Prostate gland (tissue), 2 donors: ENCODE measurements around the gene RFNG. TPM values are rescaled to one million over a fixed set of nuclear protein-coding genes. Genes with fewer than 3 reads are reported as not detected.

Experiments used
- DNase-seq: peaks from one replicate; pipeline ENCODE4 v3.0.0-alpha.2; 2019; ENCODE audit warnings: low spot score
- H3K27ac ChIP-seq, 2 donors: fragments of 200-600 bp; sonication (generic); 2 replicates each; pipeline ENCODE4 v1.5.1; 2017 to 2019
- H3K27me3 ChIP-seq: fragments of 200-600 bp; sonication (generic); replicated peaks from 2 replicates; pipeline ENCODE4 v1.5.1; 2019; ENCODE audit not compliant: insufficient read depth
- H3K36me3 ChIP-seq, 2 donors: fragments of 200-600 bp; sonication (generic); 1 replicate in 1 of 2; 2 replicates in 1 of 2; pipeline versions ENCODE4 v1.5.1 to v1.8.1; 2017 to 2019
- H3K4me1 ChIP-seq: fragments of 200-600 bp; sonication (generic); replicated peaks from 2 replicates; pipeline ENCODE4 v1.5.1; 2019
- H3K4me3 ChIP-seq, 2 donors: fragments of 200-600 bp; sonication (generic); 2 replicates each; pipeline ENCODE4 v1.5.1; 2017 to 2019
- H3K9me3 ChIP-seq: fragments of 200-600 bp; sonication (generic); 2 replicates; pipeline ENCODE4 v1.5.1; 2017
- POLR2A ChIP-seq: fragments of 450-650 bp; IDR thresholded peaks from one replicate; pipeline ENCODE4 v1.6.1; 2016; ENCODE audit warnings: antibody characterized with exemption, mild to moderate bottlenecking
- POLR2AphosphoS5 ChIP-seq: sonication (generic); formaldehyde crosslinking; IDR thresholded peaks from one replicate; pipeline ENCODE4 v1.6.1; 2017; ENCODE audit warnings: antibody characterized with exemption
- WGBS: methylation state at CpG from one replicate; pipeline ENCODE4 v1.1.5; 2018; 5-methylcytosine and 5-hydroxymethylcytosine counted together
- intact Hi-C: fragments of 100-400 bp; cut with DNase I; formaldehyde crosslinking; loops from one replicate; pipeline ENCODE4 v1.14.2; 2022
- total RNA-seq, 2 donors: library from RNA; depleted of rRNA; stranded (reverse); fragments of >200 nt; gene quantifications; one replicate each; pipeline ENCODE4 v1.1.0, GENCODE V29; 2016
- TF ChIP-seq, protein P1 (sequence below), 4 experiments: fragments of 200-600 bp in 2 of 4; fragments of 450-650 bp in 2 of 4; sonication (generic) in 2 of 4; IDR thresholded peaks; 1 replicate in 3 of 4; 2 replicates in 1 of 4; pipeline ENCODE4 v1.5.1; 2016 to 2019; ENCODE audit warnings: antibody characterized with exemption in 4 of 4, mild to moderate bottlenecking in 2 of 4, moderate library complexity in 2 of 4

The RFNG gene
- total RNA-seq, 2 donors from 2014 or later = 48.8 to 92.7 TPM

- Histone ChIP-seq H3K9me3 (no peaks in the 10 kb centered on the region), H3K36me3 (peaks cover 6 to 10% of the 10 kb centered on the region in 2 donors), H3K27ac (no peak overlapping the region), H3K27me3 (no peaks in the 10 kb centered on the region), H3K4me1 (peaks cover 9% of the 10 kb centered on the region), H3K4me3 (no peak overlapping the region)
- 92% methylated on average over 24 of the region's 24 CpGs for WGBS
- TF ChIP-seq POLR2A = no peak
- TF ChIP-seq, protein P1, sequence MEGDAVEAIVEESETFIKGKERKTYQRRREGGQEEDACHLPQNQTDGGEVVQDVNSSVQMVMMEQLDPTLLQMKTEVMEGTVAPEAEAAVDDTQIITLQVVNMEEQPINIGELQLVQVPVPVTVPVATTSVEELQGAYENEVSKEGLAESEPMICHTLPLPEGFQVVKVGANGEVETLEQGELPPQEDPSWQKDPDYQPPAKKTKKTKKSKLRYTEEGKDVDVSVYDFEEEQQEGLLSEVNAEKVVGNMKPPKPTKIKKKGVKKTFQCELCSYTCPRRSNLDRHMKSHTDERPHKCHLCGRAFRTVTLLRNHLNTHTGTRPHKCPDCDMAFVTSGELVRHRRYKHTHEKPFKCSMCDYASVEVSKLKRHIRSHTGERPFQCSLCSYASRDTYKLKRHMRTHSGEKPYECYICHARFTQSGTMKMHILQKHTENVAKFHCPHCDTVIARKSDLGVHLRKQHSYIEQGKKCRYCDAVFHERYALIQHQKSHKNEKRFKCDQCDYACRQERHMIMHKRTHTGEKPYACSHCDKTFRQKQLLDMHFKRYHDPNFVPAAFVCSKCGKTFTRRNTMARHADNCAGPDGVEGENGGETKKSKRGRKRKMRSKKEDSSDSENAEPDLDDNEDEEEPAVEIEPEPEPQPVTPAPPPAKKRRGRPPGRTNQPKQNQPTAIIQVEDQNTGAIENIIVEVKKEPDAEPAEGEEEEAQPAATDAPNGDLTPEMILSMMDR (IDR thresholded peaks at IDR 0.05) = no peak
- no peak for TF ChIP-seq POLR2AphosphoS5
- intact Hi-C loops = no loop called here
- no peak for DNase-seq
Measured at GRCh38 chr17:82047379-82047778, 4.2 kb downstream of the RFNG start.

- Histone ChIP-seq H3K27ac (no peak overlapping the region), H3K4me1 (peaks cover 7% of the 10 kb centered on the region), H3K9me3 (no peaks in the 10 kb centered on the region), H3K4me3 (no peak overlapping the region), H3K27me3 (no peaks in the 10 kb centered on the region), H3K36me3 (peaks cover 6 to 10% of the 10 kb centered on the region in 2 donors)
- no peak for DNase-seq
- 92% methylated on average over 21 of the region's 21 CpGs for WGBS
- intact Hi-C loops = no loop called here
- TF ChIP-seq POLR2AphosphoS5 = no peak
- TF ChIP-seq POLR2A = no peak
- TF ChIP-seq, protein P1 (IDR thresholded peaks at IDR 0.05) = no peak
Measured at GRCh38 chr17:82046903-82047302, 4.7 kb downstream of the RFNG start.

DNA sequence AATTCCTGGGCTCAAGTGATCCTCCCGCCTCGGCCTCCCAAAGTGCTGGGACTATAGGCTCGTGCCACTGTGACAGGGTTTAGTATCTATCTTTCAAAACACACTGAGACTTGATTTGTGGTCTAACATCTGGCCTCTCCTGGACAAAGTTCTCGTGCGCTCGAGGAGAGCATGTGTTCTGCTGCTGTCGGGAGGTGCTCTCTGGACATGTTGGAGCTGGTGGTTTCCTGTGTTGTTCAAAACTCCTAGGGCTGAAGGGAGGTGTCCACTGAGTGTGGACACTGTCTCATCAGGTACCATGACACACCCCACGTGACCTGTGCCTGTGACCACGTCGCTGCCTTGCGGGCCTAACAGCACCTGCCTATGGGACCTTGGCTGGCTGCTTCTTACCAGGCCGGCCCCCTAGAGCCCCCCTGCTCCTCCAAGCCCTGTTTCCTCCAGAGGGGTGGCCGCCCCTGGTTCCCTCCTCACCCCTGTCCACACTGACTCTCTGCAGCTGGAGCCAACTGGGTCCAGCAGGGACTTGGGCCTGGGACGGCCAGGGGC, 5.6 kb downstream of the RFNG start:
- Histone ChIP-seq H3K9me3 (no peaks in the 10 kb centered on the region), H3K27ac (no peak overlapping the region), H3K4me3 (no peak overlapping the region), H3K27me3 (no peaks in the 10 kb centered on the region), H3K4me1 (peaks cover 7% of the 10 kb centered on the region), H3K36me3 (peaks cover 6 to 10% of the 10 kb centered on the region in 2 donors)
- no peak for DNase-seq
- WGBS = 77% methylated on average over 14 of the region's 14 CpGs
- TF ChIP-seq POLR2A = no peak
- TF ChIP-seq POLR2AphosphoS5 = no peak
- TF ChIP-seq, protein P1 (IDR thresholded peaks at IDR 0.05) = no peak
- intact Hi-C loops = no loop called here

- Histone ChIP-seq H3K36me3 (peaks cover 0 to 10% of the 10 kb centered on the region in 2 donors), H3K27me3 (no peaks in the 10 kb centered on the region), H3K4me3 (no peak overlapping the region), H3K9me3 (no peaks in the 10 kb centered on the region), H3K27ac (no peak overlapping the region), H3K4me1 (no peaks in the 10 kb centered on the region)
- no peak for DNase-seq
- TF ChIP-seq POLR2A = no peak
- TF ChIP-seq, protein P1 (IDR thresholded peaks at IDR 0.05) = no peak
- TF ChIP-seq POLR2AphosphoS5 = no peak
- WGBS = 72% methylated on average over 15 of the region's 16 CpGs
- intact Hi-C loops = no loop called here
Measured at GRCh38 chr17:82043507-82043906, 8.1 kb downstream of the RFNG start.

DNA sequence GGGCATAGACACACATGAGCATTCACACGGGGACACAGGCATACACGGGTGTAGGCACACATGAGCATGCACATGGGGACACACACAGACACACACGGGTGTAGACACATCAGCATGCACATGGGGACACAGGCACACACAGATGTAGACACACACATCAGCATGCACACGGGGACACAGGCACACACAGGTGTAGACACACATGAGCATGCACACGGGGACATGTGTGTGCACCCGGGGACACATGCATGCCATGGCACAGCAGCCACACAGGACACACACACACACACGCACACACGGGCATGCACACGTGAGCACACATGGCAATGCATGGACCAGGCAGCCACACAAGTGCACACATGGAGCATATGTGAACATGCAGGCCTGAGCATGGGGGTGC, 9.0 kb downstream of the RFNG start:
- intact Hi-C loops = no loop called here
- H3K4me3 ChIP-seq = no peak overlapping the region
- no peaks in the 10 kb centered on the region for H3K27me3 ChIP-seq
- H3K9me3 ChIP-seq = no peaks in the 10 kb centered on the region
- TF ChIP-seq POLR2AphosphoS5 (no peak), POLR2A (no peak)
- TF ChIP-seq, protein P1 (IDR thresholded peaks at IDR 0.05) = no peak
- H3K36me3 ChIP-seq = peaks cover 0 to 4% of the 10 kb centered on the region in 2 donors
- WGBS = 96% methylated on average over 7 of the region's 9 CpGs
- H3K27ac ChIP-seq = no peak overlapping the region
- no peak for DNase-seq
- no peaks in the 10 kb centered on the region for H3K4me1 ChIP-seq
